ENCODE results near the gene SPAG16.

SPAG16 gene

GRCh38 chr2:213816583-213816982 lies 532.3 kb downstream of the SPAG16 start:
- ATAC-seq (replicated peaks) (no peak), DNase-seq (no peak)
- no peaks in the 10 kb centered on the region for H3K36me3 Mint-ChIP-seq (ENCODE audit: insufficient read depth)
- H3K4me1 Mint-ChIP-seq (ENCODE audit: low read depth in 2 of 2) = no peaks in the 10 kb centered on the region
- peaks cover 0 to 3% of the 10 kb centered on the region in 2 donors for H3K9me3 Mint-ChIP-seq
- no peak overlapping the region for H3K27ac Mint-ChIP-seq
- no peaks in the 10 kb centered on the region for H3K27me3 Mint-ChIP-seq
- no peak overlapping the region for H3K4me3 Mint-ChIP-seq

- no peaks in the 10 kb centered on the region for H3K4me1 Mint-ChIP-seq (ENCODE audit: low read depth in 2 of 2)
- ATAC-seq (replicated peaks) (no peak), DNase-seq (no peak)
- H3K9me3 Mint-ChIP-seq = peaks cover 0 to 6% of the 10 kb centered on the region in 2 donors
- H3K4me3 Mint-ChIP-seq = no peak overlapping the region
- no peaks in the 10 kb centered on the region for H3K36me3 Mint-ChIP-seq (ENCODE audit: insufficient read depth)
- H3K27ac Mint-ChIP-seq = no peak overlapping the region
- H3K27me3 Mint-ChIP-seq = no peaks in the 10 kb centered on the region
These were observed 534.2 kb downstream of the SPAG16 start for GRCh38 chr2:213818436-213818835.

- DNase-seq (no peak), ATAC-seq (replicated peaks) (no peak)
- Mint-ChIP-seq H3K4me3 (no peak overlapping the region), H3K9me3 (peaks cover 0 to 3% of the 10 kb centered on the region in 2 donors), H3K4me1 (ENCODE audit: low read depth in 2 of 2) (no peaks in the 10 kb centered on the region), H3K27ac (no peak overlapping the region), H3K27me3 (no peaks in the 10 kb centered on the region), H3K36me3 (ENCODE audit: insufficient read depth) (no peaks in the 10 kb centered on the region)
These were observed 550.1 kb downstream of the SPAG16 start for GRCh38 chr2:213834331-213834730.

- Mint-ChIP-seq H3K36me3 (ENCODE audit: insufficient read depth) (no peaks in the 10 kb centered on the region), H3K27ac (no peak overlapping the region), H3K9me3 (peaks cover 0 to 3% of the 10 kb centered on the region in 2 donors), H3K4me3 (no peak overlapping the region), H3K27me3 (no peaks in the 10 kb centered on the region), H3K4me1 (ENCODE audit: low read depth in 2 of 2) (no peaks in the 10 kb centered on the region)
- ATAC-seq (replicated peaks) = no peak
- DNase-seq = no peak
These were observed 550.5 kb downstream of the SPAG16 start for GRCh38 chr2:213834746-213835145.

- Mint-ChIP-seq H3K9me3 (peaks cover 0 to 7% of the 10 kb centered on the region in 2 donors), H3K4me1 (ENCODE audit: low read depth in 2 of 2) (no peaks in the 10 kb centered on the region)
These were observed 562.6 kb downstream of the SPAG16 start for GRCh38 chr2:213846856-213847255.

GRCh38 chr2:213847316-213847715 lies 563.1 kb downstream of the SPAG16 start:
- DNase-seq (no peak), ATAC-seq (replicated peaks) (no peak)
- Mint-ChIP-seq H3K27ac (no peak overlapping the region), H3K36me3 (ENCODE audit: insufficient read depth) (no peaks in the 10 kb centered on the region), H3K4me1 (ENCODE audit: low read depth in 2 of 2) (no peaks in the 10 kb centered on the region), H3K27me3 (no peaks in the 10 kb centered on the region), H3K4me3 (no peak overlapping the region), H3K9me3 (peaks cover 0 to 7% of the 10 kb centered on the region in 2 donors)

More at GRCh38 chr2:213846856-213847255, 562.6 kb downstream of the SPAG16 start:
- H3K27me3 Mint-ChIP-seq = no peaks in the 10 kb centered on the region
- H3K4me3 Mint-ChIP-seq = no peak overlapping the region
- H3K27ac Mint-ChIP-seq = no peak overlapping the region
- DNase-seq = no peak
- ATAC-seq (replicated peaks) = no peak
- H3K36me3 Mint-ChIP-seq (ENCODE audit: insufficient read depth) = no peaks in the 10 kb centered on the region

- Mint-ChIP-seq H3K4me3 (no peak overlapping the region), H3K4me1 (ENCODE audit: low read depth in 2 of 2) (no peaks in the 10 kb centered on the region), H3K36me3 (ENCODE audit: insufficient read depth) (no peaks in the 10 kb centered on the region), H3K27ac (no peak overlapping the region), H3K9me3 (peaks cover 0 to 7% of the 10 kb centered on the region in 2 donors), H3K27me3 (no peaks in the 10 kb centered on the region)
- ATAC-seq (replicated peaks) (no peak), DNase-seq (no peak)
These were observed 564.4 kb downstream of the SPAG16 start for GRCh38 chr2:213848631-213849030.

GRCh38 chr2:213861638-213862037 lies 577.4 kb downstream of the SPAG16 start:
- no peak for DNase-seq
- H3K4me3 Mint-ChIP-seq = no peak overlapping the region
- H3K27ac Mint-ChIP-seq = no peak overlapping the region
- no peaks in the 10 kb centered on the region for H3K27me3 Mint-ChIP-seq
- H3K9me3 Mint-ChIP-seq = no peaks in the 10 kb centered on the region
- ATAC-seq (replicated peaks) = no peak
- no peaks in the 10 kb centered on the region for H3K36me3 Mint-ChIP-seq (ENCODE audit: insufficient read depth)
- no peaks in the 10 kb centered on the region for H3K4me1 Mint-ChIP-seq (ENCODE audit: low read depth in 2 of 2)

- no peaks in the 10 kb centered on the region for H3K4me1 Mint-ChIP-seq (ENCODE audit: low read depth in 2 of 2)
- no peak for DNase-seq
- H3K4me3 Mint-ChIP-seq = no peak overlapping the region
These were observed 578.3 kb downstream of the SPAG16 start for GRCh38 chr2:213862407-213863076.

GRCh38 chr2:213863541-213863940 lies 579.3 kb downstream of the SPAG16 start:
- no peak overlapping the region for H3K4me3 Mint-ChIP-seq
- no peak overlapping the region for H3K27ac Mint-ChIP-seq
- H3K36me3 Mint-ChIP-seq (ENCODE audit: insufficient read depth) = no peaks in the 10 kb centered on the region
- no peaks in the 10 kb centered on the region for H3K9me3 Mint-ChIP-seq
- no peaks in the 10 kb centered on the region for H3K4me1 Mint-ChIP-seq (ENCODE audit: low read depth in 2 of 2)
- H3K27me3 Mint-ChIP-seq = no peaks in the 10 kb centered on the region
- ATAC-seq (replicated peaks) = no peak
- DNase-seq = no peak

More at GRCh38 chr2:213862407-213863076, 578.3 kb downstream of the SPAG16 start:
- no peaks in the 10 kb centered on the region for H3K36me3 Mint-ChIP-seq (ENCODE audit: insufficient read depth)
- no peak for ATAC-seq (replicated peaks)
- no peaks in the 10 kb centered on the region for H3K27me3 Mint-ChIP-seq
- H3K27ac Mint-ChIP-seq = no peak overlapping the region
- no peaks in the 10 kb centered on the region for H3K9me3 Mint-ChIP-seq

GRCh38 chr2:213868526-213868925 lies 584.3 kb downstream of the SPAG16 start:
- DNase-seq = no peak
- Mint-ChIP-seq H3K4me3 (no peak overlapping the region), H3K4me1 (ENCODE audit: low read depth in 2 of 2) (no peaks in the 10 kb centered on the region), H3K36me3 (ENCODE audit: insufficient read depth) (no peaks in the 10 kb centered on the region), H3K9me3 (peaks cover 0 to 11% of the 10 kb centered on the region in 2 donors), H3K27me3 (no peaks in the 10 kb centered on the region), H3K27ac (no peak overlapping the region)
- no peak for ATAC-seq (replicated peaks)

GRCh38 chr2:213885485-213885884 lies 601.2 kb downstream of the SPAG16 start:
- Mint-ChIP-seq H3K9me3 (peaks cover 2 to 14% of the 10 kb centered on the region in 2 donors), H3K36me3 (ENCODE audit: insufficient read depth) (no peaks in the 10 kb centered on the region), H3K27ac (no peak overlapping the region), H3K4me3 (no peak overlapping the region), H3K4me1 (ENCODE audit: low read depth in 2 of 2) (no peaks in the 10 kb centered on the region), H3K27me3 (no peaks in the 10 kb centered on the region)
- DNase-seq = no peak
- ATAC-seq (replicated peaks) = no peak

- ATAC-seq (replicated peaks) = no peak
These were observed 630.2 kb downstream of the SPAG16 start for GRCh38 chr2:213914510-213914909.

GRCh38 chr2:213920014-213920413 lies 635.8 kb downstream of the SPAG16 start:
- DNase-seq (no peak), ATAC-seq (replicated peaks) (no peak)
- no peak overlapping the region for H3K27ac Mint-ChIP-seq
- peaks cover 5 to 29% of the 10 kb centered on the region in 2 donors for H3K9me3 Mint-ChIP-seq
- no peaks in the 10 kb centered on the region for H3K27me3 Mint-ChIP-seq
- H3K4me1 Mint-ChIP-seq (ENCODE audit: low read depth in 2 of 2) = no peaks in the 10 kb centered on the region
- no peaks in the 10 kb centered on the region for H3K36me3 Mint-ChIP-seq (ENCODE audit: insufficient read depth)
- H3K4me3 Mint-ChIP-seq = no peak overlapping the region

More at GRCh38 chr2:213914510-213914909, 630.2 kb downstream of the SPAG16 start:
- Mint-ChIP-seq H3K4me1 (ENCODE audit: low read depth in 2 of 2) (no peaks in the 10 kb centered on the region), H3K27me3 (no peaks in the 10 kb centered on the region), H3K27ac (no peak overlapping the region), H3K4me3 (no peak overlapping the region), H3K9me3 (peaks cover 0 to 4% of the 10 kb centered on the region in 2 donors), H3K36me3 (ENCODE audit: insufficient read depth) (no peaks in the 10 kb centered on the region)
- DNase-seq = no peak
